HG03039 (cell line): ENCODE measurements around the gene CLHC1.
"Not testable (repeated sequence)": the region's sequence is repeated elsewhere in the genome, so short reads cannot be mapped to it uniquely, and the experiment has no call there.

Experiments
- ATAC-seq: cut with Tn5 transposase; IDR thresholded peaks from one replicate; pipeline ENCODE4 v1.9.1; 2021; ENCODE audit warnings: mild to moderate bottlenecking, moderate library complexity; ENCODE audit not compliant: unreplicated experiment

Gene CLHC1

GRCh38 chr2:55155206-55155605, 76.9 kb downstream of the CLHC1 start:
- ATAC-seq = no peak

- no peak for ATAC-seq
Measured at GRCh38 chr2:55154525-55155030, 77.5 kb downstream of the CLHC1 start.

GRCh38 chr2:55153584-55154299, 78.4 kb downstream of the CLHC1 start:
- ATAC-seq = no peak

GRCh38 chr2:55152475-55153412, 79.3 kb downstream of the CLHC1 start:
- no peak for ATAC-seq

GRCh38 chr2:55151733-55152433, 80.2 kb downstream of the CLHC1 start:
- no peak for ATAC-seq

GRCh38 chr2:55150834-55151233, 81.3 kb downstream of the CLHC1 start:
- ATAC-seq = peak; percentile 50

- no peak for ATAC-seq
Measured at GRCh38 chr2:55148269-55148668, 83.8 kb downstream of the CLHC1 start.

- ATAC-seq = no peak
Measured at GRCh38 chr2:55147531-55147930, 84.6 kb downstream of the CLHC1 start.

- no peak for ATAC-seq
Measured at GRCh38 chr2:55147041-55147440, 85.1 kb downstream of the CLHC1 start.

GRCh38 chr2:55146263-55146662, 85.8 kb downstream of the CLHC1 start:
- no peak for ATAC-seq

- no peak for ATAC-seq
Measured at GRCh38 chr2:55144922-55145820, 86.9 kb downstream of the CLHC1 start.

- not testable (repeated sequence) for ATAC-seq
Measured at GRCh38 chr2:55143706-55144105, 88.4 kb downstream of the CLHC1 start.

GRCh38 chr2:55142518-55142917, 89.6 kb downstream of the CLHC1 start:
- no peak for ATAC-seq

- no peak for ATAC-seq
Measured at GRCh38 chr2:55141572-55142413, 90.3 kb downstream of the CLHC1 start.

GRCh38 chr2:55140316-55141219, 91.5 kb downstream of the CLHC1 start:
- ATAC-seq = no peak

GRCh38 chr2:55139305-55139704, 92.8 kb downstream of the CLHC1 start:
- no peak for ATAC-seq

GRCh38 chr2:55138882-55139229, 93.2 kb downstream of the CLHC1 start:
- ATAC-seq = no peak
